K562 (cell line): Measurements from ENCODE around the gene PTPRT. TPM values are rescaled to one million over a fixed set of nuclear protein-coding genes. Genes with fewer than 3 reads are reported as not detected.

Source experiments
- ATAC-seq: fragments of 200-7000 bp; cut with Tn5 transposase; 3 replicates; pipeline ENCODE4 v1.9.1; 2020; ENCODE audit warnings: moderate library complexity
- BruUV-seq: library from RNA; stranded (reverse); fragments of 400-500 nt; replicated peaks from 2 replicates; lab custom pipeline; 2021; lab: Mats Ljungman, UMichigan
- CTCF ChIA-PET: fragments of 300-600 bp; formaldehyde crosslinking; extraction: SDS; loops from one replicate; lab custom pipeline; 2021; ENCODE audit warnings: low intra/inter-chr PET ratio; lab: Yijun Ruan, JAX
- POLR2A ChIA-PET: fragments of 300-600, 350-650 bp; sonication (Branson Sonifier 250); formaldehyde crosslinking; extraction: SDS; loops from one replicate; lab custom pipeline; 2021; ENCODE audit warnings: antibody characterized with exemption, inconsistent platforms; lab: Yijun Ruan, JAX
- DNase-seq, 4 experiments: peaks; one replicate each; pipeline versions ENCODE4 v3.0.0 to v3.0.0-alpha.2; 2011 to 2018; ENCODE audit warnings: low spot score in 3 of 4, mixed read lengths in 3 of 4; ENCODE audit errors: extremely low read depth in 1 of 4
- FAIRE-seq: peaks from 2 replicates; lab custom pipeline; 2011; peaks lifted over from hg19 to GRCh38; lab: Jason Lieb, UNC
- H2AFZ ChIP-seq: 2 replicates; pipeline ENCODE4 v1.6.0; 2011; ENCODE audit warnings: low read depth, low read length, control low read depth, inconsistent platforms
- H3K27ac ChIP-seq: fragments of 200-600 bp; 3 replicates; pipeline ENCODE4 v1.8.0; 2011; ENCODE audit warnings: low read depth, mild to moderate bottlenecking, control low read depth, inconsistent platforms, low read length, moderate library complexity, mixed read lengths; ENCODE audit errors: extremely low read depth
- H3K27me3 ChIP-seq, 2 experiments: fragments of 300-600 bp in 1 of 2; 2 replicates in 1 of 2; 3 replicates in 1 of 2; pipeline versions ENCODE4 v1.6.0 to v1.8.0; 2011; ENCODE audit warnings: inconsistent platforms in 2 of 2, low read length in 2 of 2, mild to moderate bottlenecking in 1 of 2, mixed read lengths in 1 of 2, moderate library complexity in 1 of 2; ENCODE audit not compliant: control insufficient read depth in 2 of 2, insufficient read depth in 2 of 2
- H3K36me3 ChIP-seq: fragments of 300-600 bp; 3 replicates; pipeline ENCODE4 v1.8.0; 2011; ENCODE audit warnings: mild to moderate bottlenecking, low read length, inconsistent platforms; ENCODE audit not compliant: control insufficient read depth, insufficient read depth
- H3K4me1 ChIP-seq, 2 experiments: fragments of 200-600 bp in 1 of 2; replicated peaks in 1 of 2; 2 replicates in 1 of 2; 3 replicates in 1 of 2; pipeline versions ENCODE4 v1.5.1 to v1.8.0; 2011; ENCODE audit warnings: inconsistent platforms in 2 of 2, low read length in 2 of 2, mild to moderate bottlenecking in 1 of 2, mixed read lengths in 1 of 2, moderate library complexity in 1 of 2; ENCODE audit not compliant: control insufficient read depth in 2 of 2, insufficient read depth in 2 of 2
- H3K4me2 ChIP-seq: 2 replicates; pipeline ENCODE4 v1.6.1; 2011; ENCODE audit warnings: low read length, control low read depth, inconsistent platforms, mixed read lengths; ENCODE audit not compliant: insufficient read depth
- H3K4me3 ChIP-seq: fragments of 200-600 bp; sonication (generic), shearing (Covaris generic); 2 replicates; pipeline ENCODE4 v1.5.1; 2016; ENCODE audit warnings: control low read depth, inconsistent platforms
- H3K79me2 ChIP-seq: fragments of 200-600 bp; 3 replicates; pipeline ENCODE4 v1.8.0; 2011; ENCODE audit warnings: low read length, inconsistent platforms; ENCODE audit not compliant: control insufficient read depth, insufficient read depth
- H3K9ac ChIP-seq, 2 experiments: 2 replicates each; pipeline versions ENCODE4 v1.6.0 to v1.6.1; 2011; ENCODE audit warnings: low read depth in 2 of 2, low read length in 2 of 2, control low read depth in 1 of 2, inconsistent platforms in 1 of 2, mild to moderate bottlenecking in 1 of 2, mixed read lengths in 1 of 2; ENCODE audit not compliant: insufficient read depth in 1 of 2
- H3K9me1 ChIP-seq: one replicate; pipeline ENCODE4 v1.6.0; 2011; ENCODE audit warnings: inconsistent platforms, mild to moderate bottlenecking, low read length, moderate library complexity; ENCODE audit not compliant: control insufficient read depth, insufficient read depth
- H3K9me3 ChIP-seq: replicated peaks from 2 replicates; pipeline ENCODE4 v1.5.1; 2011; ENCODE audit warnings: low read depth, low read length, inconsistent platforms; ENCODE audit not compliant: control insufficient read depth, insufficient read depth
- H4K20me1 ChIP-seq: replicated peaks from 2 replicates; pipeline ENCODE4 v1.6.1; 2011; ENCODE audit warnings: low read length, inconsistent platforms, mixed read lengths; ENCODE audit not compliant: control insufficient read depth, insufficient read depth
- CEBPG ChIP-seq, 3 experiments: fragments of 200-800 bp in 1 of 3; sonication (Bioruptor generic) in 1 of 3; sonication (generic) in 1 of 3; formaldehyde crosslinking in 1 of 3; IDR thresholded peaks in 2 of 3; conservative IDR thresholded peaks in 1 of 3; 2 replicates each; pipeline versions ENCODE4 v1.6.1 to v1.8.0; 2016 to 2022; ENCODE audit warnings: missing compliant biosample characterization in 2 of 3, missing genetic modification characterization in 2 of 3, mild to moderate bottlenecking in 1 of 3, missing genetic modification reagents in 1 of 3
- GATAD2A ChIP-seq: fragments of 450-650 bp; IDR thresholded peaks from 2 replicates; pipeline ENCODE4 v1.6.1; 2017
- KDM5B ChIP-seq: fragments of 200-600 bp; sonication (generic); IDR thresholded peaks from 2 replicates; pipeline ENCODE4 v1.6.1; 2012; ENCODE audit warnings: low read depth, mild to moderate bottlenecking, moderate library complexity, low read length, control low read depth, inconsistent platforms; ENCODE audit not compliant: insufficient replicate concordance
- PHB2 ChIP-seq: fragments of 450-650 bp; IDR thresholded peaks from 2 replicates; pipeline ENCODE4 v1.6.1; 2017; ENCODE audit warnings: low read depth
- POLR2AphosphoS2 ChIP-seq: IDR thresholded peaks from 2 replicates; pipeline ENCODE4 v1.6.1; 2012; ENCODE audit warnings: low read length, improper control_type of control experiment
- PTRF ChIP-seq: fragments of 450-650 bp; IDR thresholded peaks from 2 replicates; pipeline ENCODE4 v1.6.1; 2016; ENCODE audit warnings: mild to moderate bottlenecking, missing genetic modification characterization, missing compliant biosample characterization
- SNRNP70 ChIP-seq: fragments of 200-400 bp; formaldehyde crosslinking; optimal IDR thresholded peaks from 2 replicates; pipeline ENCODE3; 2017; ENCODE audit warnings: low read depth, low read length
- ZBTB17 ChIP-seq: fragments of 450-650 bp; formaldehyde crosslinking; IDR thresholded peaks from 2 replicates; pipeline ENCODE4 v1.4.0; 2020; ENCODE audit warnings: mild to moderate bottlenecking
- ZNF347 ChIP-seq: fragments of 450-650 bp; formaldehyde crosslinking; IDR thresholded peaks from 2 replicates; pipeline ENCODE4 v1.4.0; 2020; ENCODE audit warnings: low read depth, mild to moderate bottlenecking, moderate library complexity
- ZNF77 ChIP-seq: fragments of 250-450 bp; sonication (Bioruptor Pico); IDR thresholded peaks from 2 replicates; pipeline ENCODE4 v1.5.0; 2020
- in situ Hi-C: fragments of 300-500 bp; cut with MboI; formaldehyde crosslinking; loops from 4 replicates; pipeline ENCODE4 v1.15.0; 2018; ENCODE audit warnings: inconsistent platforms, mixed read lengths
- intact Hi-C: fragments of 100-400 bp; cut with micrococcal nuclease; formaldehyde crosslinking; loops from 2 replicates; pipeline ENCODE4 v1.14.2; 2022
- polyA plus RNA-seq, 8 experiments: library from polyadenylated mRNA; depleted of rRNA in 4 of 8; stranded (reverse) in 5 of 8; unstranded in 3 of 8; fragments of >200 nt; fragmentation: Nextera tagmentation in 2 of 8; fragmentation: Illumina TruSeq in 1 of 8; extraction: Ambion mirVana in 2 of 8; extraction: Trizol in 1 of 8; gene quantifications; 2 replicates each; pipeline versions ENCODE4 v1.2.1 to v1.2.3, GENCODE V29; 2011 to 2014; ENCODE audit warnings: inconsistent platforms in 1 of 8, missing spikeins in 1 of 8
- total RNA-seq, 7 experiments: library from RNA; depleted of rRNA in 6 of 7; stranded (reverse); fragments of >200 nt in 6 of 7; fragmentation: Illumina TruSeq in 2 of 7; extraction: Trizol in 2 of 7; gene quantifications; 2 replicates each; pipeline versions ENCODE4 v1.2.1 to v1.2.3, GENCODE V29; 2011 to 2021; ENCODE audit warnings: low replicate concordance in 1 of 7
- TF ChIP-seq, protein P1 (sequence below): fragments of 450-650 bp; IDR thresholded peaks from 2 replicates; pipeline ENCODE4 v1.6.1; 2016; ENCODE audit warnings: low read depth, mild to moderate bottlenecking, moderate library complexity
- TF ChIP-seq, protein P2 (sequence below): fragments of 450-650 bp; formaldehyde crosslinking; IDR thresholded peaks from 2 replicates; pipeline ENCODE4 v1.4.0; 2022; ENCODE audit warnings: missing genetic modification characterization

The PTPRT gene
- total and polyA plus RNA-seq, 9 of the 15 experiments (the other 6 are each of a cell fraction or from before 2014, with no cell fraction given) = not detected

DNA sequence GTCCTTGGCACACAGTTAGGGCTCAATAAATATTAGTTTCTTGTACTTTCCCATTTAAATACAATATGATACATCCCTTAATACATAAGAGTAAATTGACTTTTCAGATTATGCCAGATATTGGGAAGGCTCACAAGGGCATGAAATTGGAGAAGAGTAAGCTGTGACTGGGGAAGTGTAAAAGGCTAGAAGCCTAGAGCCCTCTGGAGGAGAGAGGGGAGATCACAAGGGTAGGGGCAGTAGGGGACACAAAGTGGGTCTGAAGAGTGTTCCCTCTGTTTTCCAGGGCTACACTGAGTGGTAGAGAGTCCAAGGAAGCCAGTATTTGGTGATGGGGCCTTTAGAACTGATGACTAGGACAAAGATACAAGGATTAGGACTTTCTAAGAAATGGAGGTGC lies 1008.6 kb downstream of the PTPRT start:
- Histone ChIP-seq H3K9me3 (no peaks in the 10 kb centered on the region), H3K27ac (no peak overlapping the region), H3K27me3 (no peaks in the 10 kb centered on the region), H4K20me1 (no peaks in the 10 kb centered on the region), H3K9ac (no peak overlapping the region), H3K9me1 (no peaks in the 10 kb centered on the region), H3K4me1 (no peaks in the 10 kb centered on the region), H3K4me2 (no peak overlapping the region), H3K79me2 (no peaks in the 10 kb centered on the region), H3K36me3 (no peaks in the 10 kb centered on the region), H3K4me3 (no peak overlapping the region), H2AFZ (no peak overlapping the region)
- ChIA-PET POLR2A (no interaction called here), CTCF (no interaction called here)
- DNase-seq (no peak), ATAC-seq (no peak), FAIRE-seq (no peak)
- no TSS peak for BruUV-seq
- no peak for TF ChIP-seq POLR2AphosphoS2
- TF ChIP-seq CEBPG (CRISPR knock-in tag; IDR thresholded peaks at IDR 0.05) = no peak
- no peak for TF ChIP-seq CEBPG (tag; conservative IDR thresholded peaks at IDR 0.05 in 1 of 2, IDR thresholded peaks at IDR 0.05 in 1 of 2)
- TF ChIP-seq GATAD2A = no peak
- TF ChIP-seq, protein P1, sequence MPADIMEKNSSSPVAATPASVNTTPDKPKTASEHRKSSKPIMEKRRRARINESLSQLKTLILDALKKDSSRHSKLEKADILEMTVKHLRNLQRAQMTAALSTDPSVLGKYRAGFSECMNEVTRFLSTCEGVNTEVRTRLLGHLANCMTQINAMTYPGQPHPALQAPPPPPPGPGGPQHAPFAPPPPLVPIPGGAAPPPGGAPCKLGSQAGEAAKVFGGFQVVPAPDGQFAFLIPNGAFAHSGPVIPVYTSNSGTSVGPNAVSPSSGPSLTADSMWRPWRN = no peak
- TF ChIP-seq PHB2 = no peak
- TF ChIP-seq PTRF (tag) = no peak
- TF ChIP-seq ZNF77 (CRISPR knock-in tag) = no peak
- no peak for TF ChIP-seq ZBTB17 (CRISPR knock-in tag)
- TF ChIP-seq, protein P2, sequence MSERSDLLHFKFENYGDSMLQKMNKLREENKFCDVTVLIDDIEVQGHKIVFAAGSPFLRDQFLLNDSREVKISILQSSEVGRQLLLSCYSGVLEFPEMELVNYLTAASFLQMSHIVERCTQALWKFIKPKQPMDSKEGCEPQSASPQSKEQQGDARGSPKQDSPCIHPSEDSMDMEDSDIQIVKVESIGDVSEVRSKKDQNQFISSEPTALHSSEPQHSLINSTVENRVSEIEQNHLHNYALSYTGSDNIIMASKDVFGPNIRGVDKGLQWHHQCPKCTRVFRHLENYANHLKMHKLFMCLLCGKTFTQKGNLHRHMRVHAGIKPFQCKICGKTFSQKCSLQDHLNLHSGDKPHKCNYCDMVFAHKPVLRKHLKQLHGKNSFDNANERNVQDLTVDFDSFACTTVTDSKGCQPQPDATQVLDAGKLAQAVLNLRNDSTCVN (CRISPR knock-in tag) = no peak
- TF ChIP-seq KDM5B = no peak
- no peak for TF ChIP-seq SNRNP70
- no peak for TF ChIP-seq ZNF347 (CRISPR knock-in tag)
- intact Hi-C loops (no loop called here), in situ Hi-C loops (no loop called here)
